ENCODE measurements around the gene WFIKKN2. TPM values are rescaled to one million over a fixed set of nuclear protein-coding genes. Genes with fewer than 3 reads are reported as not detected.

The WFIKKN2 gene
- total RNA-seq, 2 donors from 2014 or later: 0.14 TPM; not detected in 1

- Histone ChIP-seq H3K27ac (no peak overlapping the region), H3K36me3 (no peaks in the 10 kb centered on the region), H3K9me3 (no peaks in the 10 kb centered on the region), H3K27me3 (replicated peaks; ENCODE audit: insufficient read depth) (no peaks in the 10 kb centered on the region), H3K4me3 (no peak overlapping the region), H3K4me1 (ENCODE audit: control insufficient read depth in 1 of 2, low read depth in 2 of 2) (no peaks in the 10 kb centered on the region)
- DNase-seq (ENCODE audit: low spot score) (no peak), ATAC-seq (ENCODE audit: insufficient number of reproducible peaks, low FRiP score, low read depth) (no peak)
- TF ChIP-seq, protein P1, sequence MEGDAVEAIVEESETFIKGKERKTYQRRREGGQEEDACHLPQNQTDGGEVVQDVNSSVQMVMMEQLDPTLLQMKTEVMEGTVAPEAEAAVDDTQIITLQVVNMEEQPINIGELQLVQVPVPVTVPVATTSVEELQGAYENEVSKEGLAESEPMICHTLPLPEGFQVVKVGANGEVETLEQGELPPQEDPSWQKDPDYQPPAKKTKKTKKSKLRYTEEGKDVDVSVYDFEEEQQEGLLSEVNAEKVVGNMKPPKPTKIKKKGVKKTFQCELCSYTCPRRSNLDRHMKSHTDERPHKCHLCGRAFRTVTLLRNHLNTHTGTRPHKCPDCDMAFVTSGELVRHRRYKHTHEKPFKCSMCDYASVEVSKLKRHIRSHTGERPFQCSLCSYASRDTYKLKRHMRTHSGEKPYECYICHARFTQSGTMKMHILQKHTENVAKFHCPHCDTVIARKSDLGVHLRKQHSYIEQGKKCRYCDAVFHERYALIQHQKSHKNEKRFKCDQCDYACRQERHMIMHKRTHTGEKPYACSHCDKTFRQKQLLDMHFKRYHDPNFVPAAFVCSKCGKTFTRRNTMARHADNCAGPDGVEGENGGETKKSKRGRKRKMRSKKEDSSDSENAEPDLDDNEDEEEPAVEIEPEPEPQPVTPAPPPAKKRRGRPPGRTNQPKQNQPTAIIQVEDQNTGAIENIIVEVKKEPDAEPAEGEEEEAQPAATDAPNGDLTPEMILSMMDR (IDR thresholded peaks at IDR 0.05): no peak
These were observed 7.2 kb downstream of the WFIKKN2 start for GRCh38 chr17:50842506-50843149.

DNA sequence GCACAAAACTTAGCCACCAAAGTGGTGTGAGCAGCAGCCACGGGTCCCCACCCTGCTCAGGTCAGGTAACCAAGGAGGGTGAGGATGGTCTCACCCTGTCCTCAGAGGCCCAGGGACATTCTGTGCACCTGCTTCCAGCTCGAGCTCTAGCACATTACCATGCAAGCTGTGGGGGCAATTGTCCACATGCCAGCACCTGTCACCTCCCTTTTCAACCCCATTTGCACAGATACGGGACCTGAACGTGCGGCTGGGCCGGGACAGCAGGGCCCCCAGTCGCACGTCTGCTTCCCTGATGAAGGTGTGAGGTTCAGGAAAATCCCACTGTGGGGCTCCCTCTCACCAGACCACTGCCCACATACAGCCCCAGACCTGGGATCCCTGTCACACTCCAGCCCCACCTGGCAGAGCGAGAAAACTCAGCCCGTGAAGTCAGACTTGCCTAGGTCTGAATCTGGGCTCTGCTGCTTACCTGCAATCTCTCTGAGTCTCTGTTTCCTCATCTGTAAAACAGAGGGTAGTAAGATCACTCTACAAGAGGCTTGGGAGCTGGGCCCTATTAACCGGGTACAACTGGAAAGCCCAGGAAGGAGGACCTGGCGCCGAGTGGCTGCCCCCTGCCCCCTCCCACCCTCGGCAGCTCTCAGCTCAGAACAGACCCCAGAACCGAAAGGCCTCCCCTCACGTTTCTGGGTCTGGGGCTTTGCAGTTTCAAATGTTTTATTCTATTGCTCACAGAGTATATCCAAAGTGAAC lies 7.9 kb downstream of the WFIKKN2 start:
- TF ChIP-seq, protein P1 (IDR thresholded peaks at IDR 0.05): no peak
- H3K9me3 ChIP-seq: no peaks in the 10 kb centered on the region
- H3K27me3 ChIP-seq (replicated peaks; ENCODE audit: insufficient read depth): no peaks in the 10 kb centered on the region
- no peaks in the 10 kb centered on the region for H3K36me3 ChIP-seq
- H3K4me1 ChIP-seq (ENCODE audit: control insufficient read depth in 1 of 2, low read depth in 2 of 2): no peaks in the 10 kb centered on the region
- H3K4me3 ChIP-seq: no peak overlapping the region
- DNase-seq (ENCODE audit: low spot score): no peak
- no peak for ATAC-seq (ENCODE audit: insufficient number of reproducible peaks, low FRiP score, low read depth)
- H3K27ac ChIP-seq: no peak overlapping the region

DNA sequence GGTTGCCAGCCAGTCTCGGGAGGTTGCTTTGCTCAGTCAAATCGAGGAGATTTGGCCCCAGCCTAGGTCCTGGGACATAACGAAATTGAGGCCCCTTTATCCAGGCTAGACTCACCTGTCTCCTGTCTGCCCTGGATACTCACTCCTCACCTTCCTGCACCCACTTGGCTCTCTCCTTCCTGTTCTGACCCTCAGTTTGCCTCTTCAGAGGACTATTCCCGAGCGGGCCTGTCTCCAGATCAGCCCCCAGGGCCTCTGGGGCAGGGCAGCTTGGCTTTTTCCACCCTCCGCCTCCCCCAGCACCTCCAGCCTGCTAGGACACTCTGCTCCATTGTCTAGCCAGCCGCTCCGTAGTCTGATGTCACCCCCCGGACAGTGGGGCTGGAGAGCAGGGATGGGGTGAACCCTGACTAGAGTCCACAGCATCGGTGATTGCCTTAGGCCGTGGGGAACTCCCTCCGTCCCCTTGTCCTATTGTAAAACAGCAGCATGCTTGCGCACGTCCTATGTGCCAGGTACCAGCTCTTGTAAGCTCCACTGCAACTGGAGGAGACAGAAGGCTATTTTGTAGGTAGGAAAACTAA lies 8.8 kb downstream of the WFIKKN2 start:
- no peaks in the 10 kb centered on the region for H3K4me1 ChIP-seq (ENCODE audit: control insufficient read depth in 1 of 2, low read depth in 2 of 2)
- H3K36me3 ChIP-seq: no peaks in the 10 kb centered on the region
- TF ChIP-seq, protein P1 (IDR thresholded peaks at IDR 0.05): no peak
- no peak for DNase-seq (ENCODE audit: low spot score)
- H3K27ac ChIP-seq: no peak overlapping the region
- no peak overlapping the region for H3K4me3 ChIP-seq
- no peak for ATAC-seq (ENCODE audit: insufficient number of reproducible peaks, low FRiP score, low read depth)
- no peaks in the 10 kb centered on the region for H3K9me3 ChIP-seq
- H3K27me3 ChIP-seq (replicated peaks; ENCODE audit: insufficient read depth): no peaks in the 10 kb centered on the region

- Histone ChIP-seq H3K4me3 (no peak overlapping the region), H3K27me3 (replicated peaks; ENCODE audit: insufficient read depth) (no peaks in the 10 kb centered on the region), H3K36me3 (no peaks in the 10 kb centered on the region), H3K27ac (no peak overlapping the region), H3K9me3 (no peaks in the 10 kb centered on the region), H3K4me1 (ENCODE audit: control insufficient read depth in 1 of 2, low read depth in 2 of 2) (no peaks in the 10 kb centered on the region)
- no peak for ATAC-seq (ENCODE audit: insufficient number of reproducible peaks, low FRiP score, low read depth)
- DNase-seq (ENCODE audit: low spot score): no peak
- TF ChIP-seq, protein P1 (IDR thresholded peaks at IDR 0.05): no peak
These were observed 10.1 kb downstream of the WFIKKN2 start for GRCh38 chr17:50845240-50846147.

Data from thoracic aorta (tissue), 2 donors.